ENCODE data around the gene DCDC2. TPM values are rescaled to one million over a fixed set of nuclear protein-coding genes. Genes with fewer than 3 reads are reported as not detected.
"Not testable (repeated sequence)": the region's sequence is repeated elsewhere in the genome, so short reads cannot be mapped to it uniquely, and the experiment has no call there.

DCDC2 gene
- total RNA-seq, 1 donor, result under 0.01 TPM

- no peak for DNase-seq (ENCODE audit: low read depth in 2 of 3, low spot score in 2 of 3)
Observed at GRCh38 chr6:24273096-24273870, 84.6 kb downstream of the DCDC2 start.

GRCh38 chr6:24272553-24272952, 85.3 kb downstream of the DCDC2 start:
- no peak for DNase-seq (ENCODE audit: low read depth in 2 of 3, low spot score in 2 of 3)

GRCh38 chr6:24272148-24272547, 85.7 kb downstream of the DCDC2 start:
- DNase-seq (ENCODE audit: low read depth in 2 of 3, low spot score in 2 of 3), result no peak

- DNase-seq (ENCODE audit: low read depth in 2 of 3, low spot score in 2 of 3), result no peak
Observed at GRCh38 chr6:24270011-24270410, 87.8 kb downstream of the DCDC2 start.

GRCh38 chr6:24258214-24258613, 99.6 kb downstream of the DCDC2 start:
- not testable (repeated sequence) for DNase-seq (ENCODE audit: low read depth in 2 of 3, low spot score in 2 of 3)

- DNase-seq (ENCODE audit: low read depth in 2 of 3, low spot score in 2 of 3), result no peak
Observed at GRCh38 chr6:24257282-24257681, 100.6 kb downstream of the DCDC2 start.

- DNase-seq (ENCODE audit: low read depth in 2 of 3, low spot score in 2 of 3), result no peak
Observed at GRCh38 chr6:24255676-24256075, 102.2 kb downstream of the DCDC2 start.

- no peak for DNase-seq (ENCODE audit: low read depth in 2 of 3, low spot score in 2 of 3)
Observed at GRCh38 chr6:24253360-24253759, 104.5 kb downstream of the DCDC2 start.

- no peak for DNase-seq (ENCODE audit: low read depth in 2 of 3, low spot score in 2 of 3)
Observed at GRCh38 chr6:24252280-24252679, 105.6 kb downstream of the DCDC2 start.

- no peak for DNase-seq (ENCODE audit: low read depth in 2 of 3, low spot score in 2 of 3)
Observed at GRCh38 chr6:24251339-24251738, 106.5 kb downstream of the DCDC2 start.

- no peak for DNase-seq (ENCODE audit: low read depth in 2 of 3, low spot score in 2 of 3)
Observed at GRCh38 chr6:24249926-24250325, 107.9 kb downstream of the DCDC2 start.

GRCh38 chr6:24245275-24245674, 112.6 kb downstream of the DCDC2 start:
- no peak for DNase-seq (ENCODE audit: low read depth in 2 of 3, low spot score in 2 of 3)

GRCh38 chr6:24242924-24243323, 114.9 kb downstream of the DCDC2 start:
- DNase-seq (ENCODE audit: low read depth in 2 of 3, low spot score in 2 of 3), result no peak

GRCh38 chr6:24241779-24242178, 116.1 kb downstream of the DCDC2 start:
- not testable (repeated sequence) for DNase-seq (ENCODE audit: low read depth in 2 of 3, low spot score in 2 of 3)

GRCh38 chr6:24240943-24241342, 116.9 kb downstream of the DCDC2 start:
- DNase-seq (ENCODE audit: low read depth in 2 of 3, low spot score in 2 of 3), result no peak

- DNase-seq (ENCODE audit: low read depth in 2 of 3, low spot score in 2 of 3), result no peak
Observed at GRCh38 chr6:24240380-24240928, 117.4 kb downstream of the DCDC2 start.

- no peak for DNase-seq (ENCODE audit: low read depth in 2 of 3, low spot score in 2 of 3)
Observed at GRCh38 chr6:24238700-24239099, 119.2 kb downstream of the DCDC2 start.

- DNase-seq (ENCODE audit: low read depth in 2 of 3, low spot score in 2 of 3), result not testable (repeated sequence)
Observed at GRCh38 chr6:24236779-24237178, 121.1 kb downstream of the DCDC2 start.

- peak in 1 of 3 donors; percentile 2 for DNase-seq (ENCODE audit: low read depth in 2 of 3, low spot score in 2 of 3)
Observed at GRCh38 chr6:24233813-24234442, 123.9 kb downstream of the DCDC2 start.

- DNase-seq (ENCODE audit: low read depth in 2 of 3, low spot score in 2 of 3), result no peak
Observed at GRCh38 chr6:24231438-24231977, 126.4 kb downstream of the DCDC2 start.

GRCh38 chr6:24229696-24230405, 128.0 kb downstream of the DCDC2 start:
- no peak for DNase-seq (ENCODE audit: low read depth in 2 of 3, low spot score in 2 of 3)
